Activated T-helper 1 cell treated with Interleukin-2 at 50 U/mL for 16 hours (primary cell): ENCODE measurements around the gene DHX9.

ENCODE experiments used
- DNase-seq: peaks from one replicate; pipeline ENCODE4 v3.0.0-alpha.2; 2020; ENCODE audit warnings: low read depth

DHX9 gene

DNA sequence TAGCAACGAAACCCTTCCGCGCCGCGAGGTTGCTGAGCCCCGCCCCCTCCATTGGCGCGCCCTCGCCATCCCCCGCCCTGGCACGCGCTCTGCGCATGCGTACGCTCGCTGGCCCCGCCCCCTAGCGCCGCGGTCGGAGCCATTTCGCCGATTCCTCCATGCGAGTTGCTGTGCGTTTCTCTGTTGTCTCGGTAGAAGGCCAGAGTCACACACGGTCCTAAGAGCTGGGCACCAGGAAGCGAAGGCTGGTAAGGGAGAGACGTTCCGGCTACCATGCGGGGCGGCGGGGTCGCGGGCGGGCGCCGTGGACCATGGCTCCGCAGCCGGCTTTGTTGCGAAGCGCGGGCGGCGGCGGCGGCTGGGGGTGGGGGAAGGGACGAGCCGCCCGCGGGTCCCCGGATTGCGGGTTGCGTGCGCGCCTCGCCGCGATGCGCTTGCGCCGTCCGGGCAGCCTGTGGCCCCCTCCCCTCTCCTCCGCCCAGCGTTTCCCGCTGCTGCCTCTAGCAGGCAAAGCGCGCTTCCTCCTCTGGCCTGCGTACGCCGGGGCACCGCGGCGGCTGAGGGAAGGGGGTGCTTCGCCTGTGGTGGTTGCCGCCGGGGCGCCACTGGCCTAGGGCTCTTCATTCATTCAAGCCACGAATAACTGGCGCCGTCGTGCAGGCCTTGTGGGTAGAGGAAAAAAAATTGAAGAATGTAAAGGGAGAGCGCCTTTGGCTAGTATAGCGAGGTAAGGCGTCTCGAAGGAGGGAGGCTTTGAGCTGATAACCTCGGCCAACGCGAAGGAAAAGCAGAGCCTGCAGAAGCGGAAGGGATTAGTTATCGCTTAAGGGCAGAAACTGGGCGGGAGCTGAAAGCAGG, at the start of gene DHX9:
Gene DHX9 (plus strand): TSS at position 139 of the 858 bp plus-strand sequence. CDS start 3,220 bp downstream, outside the sequence.
- DNase-seq = peak; percentile 95

DNA sequence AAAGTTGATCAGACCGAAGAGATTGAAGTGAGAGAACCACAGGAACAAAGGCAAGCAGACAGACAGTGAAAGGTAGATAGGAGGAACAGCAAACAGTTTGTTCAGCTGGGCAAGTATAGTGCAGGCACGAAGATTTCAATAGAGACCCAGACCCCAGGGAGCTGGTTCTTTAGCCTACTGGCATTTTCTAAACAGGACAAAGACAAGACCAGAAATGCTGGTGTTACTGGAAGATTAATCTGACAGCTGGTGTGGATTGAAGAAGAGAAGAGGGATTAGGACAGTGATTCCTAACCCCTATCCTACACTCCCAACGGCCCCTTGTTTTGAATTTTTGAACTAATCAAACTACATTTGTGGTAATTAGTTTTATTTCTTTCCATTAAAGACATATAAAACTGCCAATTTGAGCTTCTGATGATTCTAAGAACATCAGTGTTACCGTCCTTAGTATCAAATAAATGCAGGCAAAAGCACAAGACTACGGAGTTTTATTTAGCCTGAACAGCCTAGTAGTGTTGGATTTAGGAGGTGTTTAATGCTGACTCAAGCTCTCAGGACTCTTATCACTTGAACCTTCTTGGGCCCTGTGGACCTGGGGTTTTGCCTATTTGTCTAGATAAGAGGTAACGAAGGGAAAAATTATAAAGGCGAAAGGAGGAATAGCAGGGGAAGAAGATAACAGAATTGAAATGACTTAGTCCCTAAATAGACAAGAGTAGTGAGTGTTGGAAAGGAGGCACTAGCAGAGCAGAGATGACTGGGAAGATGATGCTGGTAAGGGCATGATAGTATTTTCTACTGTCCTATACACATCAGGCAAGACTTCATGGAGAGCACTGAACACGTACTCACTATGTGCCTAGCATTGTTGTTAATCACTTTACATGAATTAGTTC, 47.6 kb upstream of the DHX9 start:
- no peak for DNase-seq

DNA sequence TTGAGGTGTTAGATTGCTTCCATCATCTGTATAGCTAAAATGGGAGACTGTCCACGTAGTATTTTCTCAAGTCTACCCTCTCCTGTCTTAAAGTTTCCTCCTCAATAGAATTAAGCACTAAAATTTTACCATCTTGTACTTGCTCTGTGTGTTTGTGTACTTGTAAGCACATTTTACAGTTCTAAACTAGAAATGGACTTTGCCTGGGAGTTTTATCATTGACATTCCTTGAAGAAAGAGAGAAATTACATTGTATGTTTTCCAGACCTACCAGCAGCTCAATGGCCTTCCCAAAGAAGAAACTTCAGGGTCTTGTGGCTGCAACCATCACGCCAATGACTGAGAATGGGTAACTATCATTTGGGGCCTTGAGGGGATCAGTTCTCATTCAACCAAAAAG, 45.1 kb upstream of the DHX9 start:
- no peak for DNase-seq

DNA sequence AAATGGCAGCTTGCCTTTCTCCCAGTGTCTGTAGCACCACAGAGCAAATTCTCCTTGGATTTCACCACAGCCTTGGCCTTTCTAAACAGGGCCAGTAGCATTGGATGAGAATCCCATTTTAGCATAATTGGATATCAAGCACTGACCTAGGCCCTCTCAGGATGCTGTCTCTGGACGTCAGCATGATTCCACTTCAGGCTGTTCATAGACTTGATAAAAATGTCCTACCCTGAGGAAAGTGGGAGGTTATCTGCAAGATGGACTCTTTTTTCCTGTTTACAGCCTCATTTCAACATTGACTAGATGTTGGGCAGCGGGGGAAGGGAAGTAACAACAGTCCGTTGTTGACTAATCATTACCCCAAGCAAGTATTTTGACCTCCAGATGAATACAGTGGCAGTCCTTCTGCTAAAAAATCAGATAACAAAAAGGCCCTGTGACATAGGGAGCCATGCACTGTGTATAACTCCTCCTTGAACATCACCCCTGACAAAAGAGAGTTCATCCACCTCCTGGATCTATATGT, 44.4 kb upstream of the DHX9 start:
- no peak for DNase-seq

DNA sequence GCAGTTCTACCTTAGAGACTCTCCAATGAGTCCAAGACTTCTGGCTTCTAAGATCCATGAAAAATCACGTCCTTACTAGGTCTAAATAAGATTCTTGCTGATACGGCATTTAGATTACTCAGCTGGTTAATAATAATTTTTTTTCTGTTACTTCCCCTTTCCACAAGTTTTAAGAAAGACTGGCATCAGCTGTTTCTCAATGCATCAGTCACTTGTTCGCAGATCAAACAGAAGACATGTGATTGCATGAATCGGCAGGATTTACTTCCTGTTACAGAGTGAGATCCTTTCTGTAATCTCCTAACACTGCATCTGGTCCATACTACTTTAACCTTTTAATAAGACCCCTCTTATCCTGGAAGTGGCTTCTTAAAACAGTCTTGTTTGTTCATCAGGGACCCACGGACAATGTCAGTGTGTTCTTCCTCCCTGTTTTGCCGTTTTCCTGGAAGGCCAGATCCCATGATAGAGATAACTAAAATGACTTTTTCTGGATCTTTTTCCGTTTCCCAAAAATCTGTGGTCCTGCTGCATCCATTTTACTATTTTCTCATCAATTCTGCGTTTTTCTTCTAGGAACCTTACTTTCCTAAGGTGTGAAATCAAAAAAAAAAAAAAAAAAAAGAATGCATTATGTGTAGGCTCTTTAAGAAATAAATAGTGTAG, 43.5 kb upstream of the DHX9 start:
- no peak for DNase-seq

DNA sequence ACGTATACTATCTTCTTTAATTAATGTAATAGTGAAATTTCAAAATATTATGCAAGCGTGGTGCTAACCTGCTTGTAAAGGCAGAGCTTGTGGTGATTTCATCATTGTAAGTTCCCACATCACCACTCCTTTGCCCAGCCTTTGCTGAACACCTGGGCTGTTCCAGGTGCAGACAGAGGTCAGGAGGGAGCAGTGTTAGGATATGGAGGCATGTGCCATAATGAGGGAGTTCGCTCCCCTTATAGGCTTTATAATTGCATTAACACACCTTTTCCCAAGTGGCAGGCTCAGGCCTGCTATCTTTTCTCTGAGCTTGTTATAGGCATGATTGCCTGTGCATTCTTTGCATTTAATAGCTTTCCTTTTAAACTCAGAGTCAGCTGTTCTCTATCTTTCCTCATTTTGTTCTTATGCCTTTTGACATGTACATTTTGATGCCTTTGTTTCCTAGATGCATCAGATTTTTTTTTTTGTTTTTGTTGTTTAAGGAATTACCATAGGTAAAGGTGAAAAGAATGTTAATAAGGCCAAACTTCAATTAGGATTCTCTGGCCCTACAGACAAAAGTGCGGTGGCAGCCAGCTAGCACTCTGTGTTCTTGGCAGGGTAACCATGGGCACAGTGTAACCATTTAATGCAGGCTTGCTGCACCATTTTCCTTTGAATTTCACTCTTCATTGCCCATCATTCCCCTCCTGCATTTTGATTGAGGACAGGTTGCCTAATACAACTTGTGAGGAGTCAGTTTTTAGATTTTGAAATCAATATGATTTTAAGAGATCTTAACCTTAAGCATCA, 36.9 kb upstream of the DHX9 start:
- DNase-seq = no peak

DNA sequence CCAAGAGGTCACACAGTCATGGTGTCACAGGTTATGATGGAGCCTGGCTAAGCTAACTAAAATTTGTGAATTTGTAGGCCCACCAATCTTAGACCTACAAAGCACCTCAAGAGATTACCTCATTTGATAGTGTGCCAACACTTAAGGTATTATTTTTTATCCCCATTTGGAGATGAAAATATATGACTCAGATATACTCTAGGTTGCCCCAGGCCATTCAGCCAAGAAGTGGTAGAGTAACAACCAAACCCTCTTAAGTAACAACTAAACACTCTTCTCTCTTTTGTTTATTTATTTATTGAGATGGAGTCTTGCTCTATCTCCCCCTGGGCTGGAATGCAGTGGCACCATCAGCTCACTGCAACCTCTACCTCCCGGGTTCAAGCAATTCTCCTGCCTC, 35.3 kb upstream of the DHX9 start:
- DNase-seq = no peak

DNA sequence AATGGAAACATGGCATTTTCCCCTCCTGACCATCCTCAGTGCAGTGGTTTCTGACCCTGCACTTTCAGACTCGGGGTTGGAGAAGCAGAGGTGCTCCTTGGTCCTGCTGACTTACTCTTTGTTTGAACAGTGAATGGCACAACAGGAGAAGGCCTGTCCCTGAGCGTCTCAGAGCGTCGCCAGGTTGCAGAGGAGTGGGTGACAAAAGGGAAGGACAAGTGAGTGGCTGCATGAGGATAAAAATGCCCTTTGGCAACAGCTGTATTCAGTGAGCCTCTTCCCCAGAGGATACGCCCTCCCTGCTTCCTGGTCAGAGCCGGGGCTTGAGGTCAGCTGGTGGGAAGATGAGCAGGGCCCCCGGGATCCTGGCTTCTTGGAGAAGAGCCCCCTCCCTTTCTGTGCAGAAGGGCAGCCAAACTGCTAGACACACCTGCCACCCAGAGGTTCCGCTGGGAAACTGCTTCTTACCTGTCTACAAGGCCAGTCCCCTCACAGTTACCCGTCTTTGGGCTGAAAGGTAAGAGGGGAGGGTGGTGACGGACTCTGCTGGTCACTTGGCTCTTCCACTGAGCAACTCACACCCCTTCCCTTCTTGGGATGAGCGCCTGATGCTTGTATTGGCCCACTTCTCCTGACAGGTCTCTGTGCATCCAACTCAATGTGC, 33.0 kb upstream of the DHX9 start:
- no peak for DNase-seq

DNA sequence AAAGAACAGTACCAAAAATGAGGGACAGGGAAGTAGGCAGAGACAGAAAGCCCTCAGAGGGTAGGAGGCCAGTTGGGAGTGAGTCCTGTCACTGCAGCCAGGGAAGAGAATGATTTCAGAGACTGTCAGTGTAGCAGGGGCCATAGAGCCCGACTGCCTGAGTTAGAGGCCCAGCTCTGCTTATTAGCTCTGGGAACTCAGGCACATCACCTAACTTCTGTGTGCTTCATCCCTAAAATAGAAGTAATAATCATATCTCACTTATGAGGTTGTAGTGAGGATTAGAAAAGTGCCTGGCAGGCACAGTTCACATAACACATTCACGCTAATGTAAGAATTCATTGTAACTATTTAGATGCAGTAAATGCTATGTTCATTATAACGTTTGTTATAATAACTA, 31.2 kb upstream of the DHX9 start:
- DNase-seq = no peak

DNA sequence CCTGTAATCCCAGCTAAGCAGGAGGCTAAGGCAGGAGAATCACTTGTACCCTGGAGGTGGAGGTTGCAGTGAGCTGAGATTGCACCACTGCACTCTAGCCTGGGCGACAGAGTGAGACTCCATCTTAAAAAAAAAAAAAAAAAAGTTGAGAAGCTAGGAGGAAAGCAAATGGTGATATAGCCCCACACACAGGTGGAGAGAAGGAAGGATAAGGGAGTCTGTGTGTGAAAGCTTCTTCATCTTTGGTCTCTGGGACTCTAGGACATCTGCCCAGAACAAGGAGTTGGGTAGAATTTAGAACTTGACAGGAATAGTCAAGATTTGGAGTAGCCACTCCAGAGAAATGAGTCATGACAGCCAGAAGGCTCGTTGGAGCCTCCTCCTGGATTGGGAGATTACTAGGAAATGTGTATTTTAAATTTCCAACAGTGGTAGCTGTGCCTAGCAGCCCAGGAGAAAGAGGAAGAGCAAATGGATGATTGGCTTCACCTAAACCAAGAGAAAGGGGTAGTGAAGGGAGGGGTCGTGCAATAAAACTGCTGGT, 29.7 kb upstream of the DHX9 start:
- DNase-seq = no peak

DNA sequence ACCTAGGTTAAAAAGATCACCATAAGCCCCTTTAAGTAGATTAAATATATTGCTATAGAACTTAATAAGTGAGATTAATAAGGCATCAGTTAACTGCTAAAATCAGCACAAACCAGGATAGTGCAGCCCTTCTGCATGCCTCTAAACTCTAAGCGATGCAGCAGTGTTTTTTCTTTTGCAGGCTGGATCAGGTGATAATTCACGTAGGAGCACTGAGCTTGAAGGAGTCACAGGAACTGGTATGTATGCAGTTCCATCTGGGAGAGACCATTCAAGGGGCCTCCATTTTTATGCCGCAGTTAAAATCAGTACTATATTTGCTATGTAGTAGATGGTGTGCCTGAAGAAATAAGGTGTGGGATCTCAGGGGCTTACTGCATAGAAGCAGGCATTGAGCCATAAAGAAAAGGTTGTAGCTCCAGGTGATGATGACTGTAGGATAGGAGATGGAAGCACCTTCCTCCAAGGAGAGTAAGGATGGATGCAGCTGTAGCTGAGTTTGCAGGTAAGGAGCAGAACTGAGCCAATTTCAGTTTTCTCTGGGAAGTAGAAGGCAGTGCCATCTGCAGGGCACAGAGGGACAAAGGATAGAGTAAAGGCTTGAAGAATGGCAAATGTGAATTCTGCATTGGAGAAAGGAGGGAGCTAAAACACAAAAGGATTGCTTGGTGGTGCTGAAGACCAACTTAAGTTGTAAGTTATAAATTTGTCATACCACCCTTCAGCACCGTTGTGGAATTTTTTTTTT, 27.0 kb upstream of the DHX9 start:
- no peak for DNase-seq

DNA sequence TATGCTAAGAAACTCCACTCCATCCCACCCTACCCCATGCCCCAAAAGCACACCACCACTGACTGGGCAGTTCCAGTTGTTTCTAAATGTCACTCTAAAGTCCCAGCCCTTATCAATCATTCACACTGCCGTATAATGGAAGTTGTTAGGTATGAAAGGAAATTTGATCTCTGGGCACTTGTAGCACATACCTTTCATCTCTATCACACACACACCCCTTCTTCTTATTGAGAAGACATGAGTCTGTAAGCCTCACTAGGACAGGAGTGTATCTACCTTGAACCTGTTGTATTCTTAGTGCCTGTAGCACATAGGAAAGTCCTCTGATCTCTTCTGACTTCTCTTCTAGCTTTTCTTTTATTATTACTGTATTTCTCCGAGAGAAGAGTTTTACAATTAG, 22.3 kb upstream of the DHX9 start:
- DNase-seq = no peak

DNA sequence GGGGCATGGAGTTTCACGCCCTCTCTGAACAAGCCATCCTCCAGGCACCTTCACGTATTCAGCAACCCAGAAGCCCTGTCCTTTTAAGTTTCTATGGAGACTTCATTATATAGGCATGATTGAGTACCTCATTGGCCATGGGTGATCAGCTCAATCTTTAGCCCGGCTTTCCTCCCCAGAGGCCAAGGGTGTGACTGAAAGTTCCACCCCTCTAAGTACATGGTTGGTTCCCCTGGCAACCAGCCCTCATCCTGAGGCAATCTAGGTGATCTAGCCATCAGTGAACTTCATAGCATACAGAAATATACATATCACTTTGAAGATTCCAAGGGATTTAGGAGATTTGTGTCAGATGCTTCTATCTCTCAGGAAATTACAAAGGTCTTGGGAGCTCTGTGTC, 21.3 kb upstream of the DHX9 start:
- DNase-seq = no peak

DNA sequence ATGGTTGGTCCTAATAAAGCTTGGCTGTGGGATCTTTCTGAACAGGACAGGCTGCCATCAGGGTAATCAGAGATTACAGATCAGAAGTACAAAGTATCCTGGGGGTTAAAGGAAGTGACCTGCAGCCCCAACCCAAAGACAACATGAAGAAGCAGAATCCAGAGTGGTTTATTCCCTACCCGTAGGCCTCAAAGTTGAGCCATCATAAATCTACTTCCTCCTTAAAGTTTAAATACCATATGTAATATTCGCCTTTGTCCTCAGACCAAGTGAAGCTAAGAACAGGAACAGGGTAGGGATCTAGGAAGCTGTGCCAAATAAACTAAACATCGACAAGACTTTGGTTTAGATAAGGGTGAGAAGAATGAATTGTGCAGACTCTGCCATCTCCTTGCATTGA, 15.9 kb upstream of the DHX9 start:
- no peak for DNase-seq

DNA sequence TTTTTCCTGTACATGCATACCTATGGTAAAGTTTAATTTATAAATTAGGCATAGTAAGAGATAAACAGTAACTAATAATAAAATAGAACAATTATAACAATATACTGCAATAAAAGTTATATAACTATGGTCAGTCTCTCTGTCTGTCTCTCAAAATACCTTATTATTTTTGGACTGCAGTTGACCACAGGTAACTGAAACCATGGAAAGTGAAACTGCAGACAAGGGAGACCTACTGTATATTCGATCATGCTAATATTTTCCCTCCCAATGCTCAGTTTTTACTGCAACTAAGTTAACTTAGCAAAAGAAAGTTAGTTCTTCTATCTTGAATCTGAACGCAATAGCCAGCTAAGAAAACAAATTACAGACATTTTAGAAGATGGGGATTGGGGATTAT, 12.3 kb upstream of the DHX9 start:
- DNase-seq = no peak

DNA sequence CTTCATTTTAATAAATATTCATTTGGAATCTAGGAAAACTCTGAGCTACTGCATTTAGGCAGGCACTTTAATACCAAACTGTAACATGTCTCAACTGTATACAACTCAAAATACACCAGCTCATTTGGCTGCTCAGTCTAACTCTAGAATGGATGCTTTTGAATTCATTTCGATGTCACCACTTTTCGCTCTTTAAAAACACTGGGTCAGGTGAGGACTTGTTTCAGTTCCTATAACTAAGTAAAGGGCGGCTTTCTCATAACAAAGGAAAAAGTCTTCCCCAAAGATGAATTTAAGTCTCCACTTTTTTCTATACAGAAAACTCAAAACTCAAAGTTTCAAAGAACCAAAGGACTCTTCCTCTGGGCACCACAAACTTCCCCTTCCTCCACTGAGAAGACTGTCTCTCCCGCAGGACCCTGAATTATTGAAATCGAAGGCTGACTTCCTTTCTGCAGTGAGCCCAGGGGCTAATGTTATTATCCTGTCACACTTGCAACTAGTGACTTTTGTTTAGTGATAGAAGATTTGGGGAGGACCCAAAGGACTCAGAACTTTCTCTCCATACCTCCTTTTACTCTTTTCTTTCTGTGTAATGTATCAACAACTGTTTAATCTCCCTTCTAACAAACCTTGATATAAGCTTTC, 9.7 kb upstream of the DHX9 start:
- no peak for DNase-seq

DNA sequence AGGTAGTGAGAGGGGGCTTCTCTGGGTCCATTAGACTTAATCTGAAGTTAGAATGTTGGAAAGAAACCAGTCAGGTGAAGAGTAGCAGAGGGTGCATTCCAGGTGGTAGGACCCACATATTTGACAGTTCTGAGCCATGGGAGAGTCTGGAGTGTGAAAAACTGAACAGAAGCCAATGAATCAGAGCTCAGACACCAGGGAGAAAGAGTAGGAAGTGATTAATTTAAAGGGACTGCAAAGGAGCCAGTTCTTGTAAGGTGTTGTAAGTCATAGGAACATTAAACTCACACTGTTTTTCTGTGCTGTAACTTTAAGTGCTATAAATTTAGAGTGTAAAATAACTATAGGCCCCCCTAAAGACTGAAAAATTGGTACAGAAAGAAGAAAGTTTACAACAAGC, 5.9 kb upstream of the DHX9 start:
- DNase-seq = no peak

DNA sequence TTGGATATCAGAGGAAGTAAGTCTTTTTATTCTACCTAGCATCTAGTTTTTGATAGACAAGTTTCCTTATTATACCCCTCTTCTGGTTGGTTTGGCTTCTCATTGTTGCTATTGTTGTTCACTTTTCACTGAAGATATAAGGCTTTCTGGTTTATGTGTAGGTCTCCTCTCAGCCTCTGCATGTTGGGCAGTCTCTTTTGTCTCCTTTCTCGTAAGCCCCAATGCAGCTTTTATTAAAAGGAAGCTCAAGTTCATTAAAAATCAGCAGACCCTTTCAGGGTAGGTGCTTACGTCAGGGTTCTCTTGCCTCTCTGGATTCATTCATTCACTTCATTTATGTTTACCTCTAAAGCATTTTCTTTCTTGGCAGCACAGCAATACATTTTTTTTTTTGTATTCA, 4.8 kb upstream of the DHX9 start:
- DNase-seq = no peak

DNA sequence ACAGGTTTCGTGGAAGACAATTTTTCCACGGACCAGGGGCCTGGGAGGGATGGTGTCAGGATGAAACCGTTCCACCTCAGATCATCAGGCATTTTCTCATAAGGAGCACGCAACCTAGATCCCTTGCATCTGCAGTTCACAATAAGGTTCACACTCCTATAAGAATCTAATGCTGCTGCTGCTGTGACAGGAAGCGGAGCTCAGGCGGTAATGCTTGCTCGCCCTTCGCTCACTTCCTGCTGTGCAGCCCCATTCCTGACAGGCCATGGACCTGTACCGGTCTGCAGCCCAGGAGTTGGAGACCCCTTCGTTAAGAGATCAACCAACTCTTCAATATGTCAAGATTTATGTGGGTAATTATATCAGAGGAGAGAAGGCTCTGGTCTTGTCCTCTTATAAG, 3.3 kb upstream of the DHX9 start:
- DNase-seq = no peak
